GM12801 (cell line): ENCODE measurements around the gene NOL4L.

ENCODE experiments used
- CTCF ChIP-seq: IDR thresholded peaks from one replicate; pipeline ENCODE4 v1.5.1; 2011; ENCODE audit warnings: control low read depth; ENCODE audit not compliant: insufficient read length; ENCODE audit errors: extremely low read depth

Gene NOL4L

GRCh38 chr20:32606790-32607189 lies 21.7 kb upstream of the NOL4L start:
- no peak for TF ChIP-seq CTCF

- TF ChIP-seq CTCF = no peak
Measured at GRCh38 chr20:32606107-32606506, 21.0 kb upstream of the NOL4L start.

GRCh38 chr20:32605167-32605656 lies 20.1 kb upstream of the NOL4L start:
- TF ChIP-seq CTCF = no peak

GRCh38 chr20:32603046-32603726 lies 18.1 kb upstream of the NOL4L start:
- TF ChIP-seq CTCF = no peak

GRCh38 chr20:32602273-32602672 lies 17.1 kb upstream of the NOL4L start:
- TF ChIP-seq CTCF = no peak

- TF ChIP-seq CTCF = no peak
Measured at GRCh38 chr20:32600681-32601237, 15.6 kb upstream of the NOL4L start.

GRCh38 chr20:32599783-32600340 lies 14.7 kb upstream of the NOL4L start:
- TF ChIP-seq CTCF = no peak
